HepG2 (cell line): ENCODE results near the gene SLC38A3. TPM values are rescaled to one million over a fixed set of nuclear protein-coding genes. Genes with fewer than 3 reads are reported as not detected.

Source experiments
- DR1 ChIP-seq: sonication (generic); formaldehyde crosslinking; IDR thresholded peaks from 2 replicates; pipeline ENCODE4 v1.8.0; 2021; ENCODE audit warnings: mild to moderate bottlenecking, missing genetic modification reagents, inconsistent platforms
- E2F1 ChIP-seq: sonication (generic); formaldehyde crosslinking; IDR thresholded peaks from 2 replicates; pipeline ENCODE4 v1.5.0; 2020; ENCODE audit warnings: missing genetic modification reagents
- HCFC1 ChIP-seq: fragments of 150-350 bp; IDR thresholded peaks from 2 replicates; pipeline ENCODE4 v1.6.1; 2014; ENCODE audit warnings: low read depth, low read length
- NFKBIZ ChIP-seq: IDR thresholded peaks from 2 replicates; pipeline ENCODE4 v1.6.1; 2018; ENCODE audit warnings: missing genetic modification reagents, missing compliant biosample characterization
- NR1H2 ChIP-seq: sonication (generic); formaldehyde crosslinking; IDR thresholded peaks from 2 replicates; pipeline ENCODE4 v1.8.1; 2022; ENCODE audit warnings: low read depth, missing genetic modification reagents, borderline replicate concordance
- RBM22 ChIP-seq: fragments of 200-400 bp; formaldehyde crosslinking; optimal IDR thresholded peaks from 2 replicates; pipeline ENCODE3; 2017; ENCODE audit warnings: mild to moderate bottlenecking, low read length, moderate library complexity
- SALL1 ChIP-seq: sonication (generic); formaldehyde crosslinking; IDR thresholded peaks from 2 replicates; pipeline ENCODE4 v1.8.0; 2022; ENCODE audit warnings: mild to moderate bottlenecking, missing genetic modification reagents
- SMARCE1 ChIP-seq: fragments of 450-650 bp; IDR thresholded peaks from 2 replicates; pipeline ENCODE4 v1.6.1; 2017; ENCODE audit warnings: borderline replicate concordance
- THYN1 ChIP-seq: sonication (generic); formaldehyde crosslinking; IDR thresholded peaks from 2 replicates; pipeline ENCODE4 v1.8.1; 2023; ENCODE audit warnings: low read depth, mild to moderate bottlenecking, moderate library complexity, missing genetic modification reagents, borderline replicate concordance
- ZBTB14 ChIP-seq: sonication (generic); formaldehyde crosslinking; IDR thresholded peaks from 2 replicates; pipeline ENCODE4 v1.4.0; 2020; ENCODE audit warnings: missing genetic modification reagents
- ZBTB40 ChIP-seq, 2 experiments: fragments of 450-650 bp in 1 of 2; sonication (generic) in 1 of 2; formaldehyde crosslinking in 1 of 2; IDR thresholded peaks; 2 replicates each; pipeline versions ENCODE4 v1.6.1 to v1.8.0; 2016 to 2022; ENCODE audit warnings: antibody characterized with exemption in 1 of 2, mild to moderate bottlenecking in 1 of 2, missing genetic modification reagents in 1 of 2
- ZC3H4 ChIP-seq: sonication (generic); formaldehyde crosslinking; IDR thresholded peaks from 2 replicates; pipeline ENCODE4 v1.4.0; 2020; ENCODE audit warnings: missing genetic modification reagents, borderline replicate concordance
- ZGPAT ChIP-seq: IDR thresholded peaks from 2 replicates; pipeline ENCODE4 v1.6.1; 2016; ENCODE audit warnings: mild to moderate bottlenecking
- ZNF572 ChIP-seq: sonication (generic); formaldehyde crosslinking; IDR thresholded peaks from 2 replicates; pipeline ENCODE4 v1.5.1; 2020; ENCODE audit warnings: mild to moderate bottlenecking, missing genetic modification reagents
- ZNF576 ChIP-seq: sonication (generic); formaldehyde crosslinking; IDR thresholded peaks from 2 replicates; pipeline ENCODE4 v1.4.0; 2020; ENCODE audit warnings: mild to moderate bottlenecking, missing genetic modification reagents
- ZNF83 ChIP-seq: sonication (generic); formaldehyde crosslinking; IDR thresholded peaks from 2 replicates; pipeline ENCODE4 v1.4.0; 2020; ENCODE audit warnings: missing genetic modification reagents, mild to moderate bottlenecking, borderline replicate concordance
- polyA plus RNA-seq, 8 experiments: library from polyadenylated mRNA; depleted of rRNA in 3 of 8; stranded (reverse) in 7 of 8; unstranded in 1 of 8; fragments of >200 nt; fragmentation: Illumina TruSeq in 4 of 8; extraction: Trizol in 4 of 8; gene quantifications; 2 replicates each; pipeline versions ENCODE4 v1.2.1 to v1.2.3, GENCODE V29; 2011 to 2016; ENCODE audit warnings: low read depth in 4 of 8, missing spikeins in 1 of 8, mixed read lengths in 1 of 8; ENCODE audit not compliant: insufficient read depth in 1 of 8
- total RNA-seq, 5 experiments: library from RNA; depleted of rRNA; stranded (reverse); fragments of >200 nt; fragmentation: Illumina TruSeq; extraction: Trizol; gene quantifications; 2 replicates each; pipeline ENCODE4 v1.2.3, GENCODE V29; 2016; ENCODE audit warnings: low read depth in 1 of 5

Gene SLC38A3
- total and polyA plus RNA-seq, 2 of the 13 experiments (the other 11 are each of a cell fraction or from before 2014, with no cell fraction given) = 29.8 to 164 TPM

GRCh38 chr3:50245831-50246516 lies 40.9 kb downstream of the SLC38A3 start (continued):
- TF ChIP-seq ZGPAT = peak; percentile 56; the same call in 1 of the 2 replicates
- TF ChIP-seq NFKBIZ (CRISPR knock-in tag) = no peak
- TF ChIP-seq E2F1 = no peak
- TF ChIP-seq THYN1 = no peak
- 0 out of 2 replicates have a peak, but pooled peaks have one; percentile 44 for TF ChIP-seq DR1
- peak; percentile 68 for TF ChIP-seq SALL1 (CRISPR knock-in tag)
- no peak for TF ChIP-seq SMARCE1
- no peak for TF ChIP-seq ZBTB40 (IDR thresholded peaks at IDR 0.05)
- no peak for TF ChIP-seq ZBTB40 (CRISPR knock-in tag; IDR thresholded peaks at IDR 0.05)
- no peak for TF ChIP-seq ZBTB14 (CRISPR knock-in tag)
- TF ChIP-seq ZC3H4 = no peak
- TF ChIP-seq ZNF83 (CRISPR knock-in tag) = no peak
- TF ChIP-seq ZNF572 (CRISPR knock-in tag) = no peak
- TF ChIP-seq NR1H2 (CRISPR knock-in tag) = no peak
- no peak for TF ChIP-seq HCFC1
- TF ChIP-seq RBM22 = no peak
- peak; percentile 59; the same call in 1 of the 2 replicates for TF ChIP-seq ZNF576 (CRISPR knock-in tag)
